Activated naive CD4-positive, alpha-beta T cell treated with Interleukin-2 at 50 U/mL for 16 hours (primary cell): ENCODE data around the gene SCYL1.

Experiments
- DNase-seq: peaks from one replicate; pipeline ENCODE4 v3.0.0-alpha.2; 2020

Gene SCYL1

DNA sequence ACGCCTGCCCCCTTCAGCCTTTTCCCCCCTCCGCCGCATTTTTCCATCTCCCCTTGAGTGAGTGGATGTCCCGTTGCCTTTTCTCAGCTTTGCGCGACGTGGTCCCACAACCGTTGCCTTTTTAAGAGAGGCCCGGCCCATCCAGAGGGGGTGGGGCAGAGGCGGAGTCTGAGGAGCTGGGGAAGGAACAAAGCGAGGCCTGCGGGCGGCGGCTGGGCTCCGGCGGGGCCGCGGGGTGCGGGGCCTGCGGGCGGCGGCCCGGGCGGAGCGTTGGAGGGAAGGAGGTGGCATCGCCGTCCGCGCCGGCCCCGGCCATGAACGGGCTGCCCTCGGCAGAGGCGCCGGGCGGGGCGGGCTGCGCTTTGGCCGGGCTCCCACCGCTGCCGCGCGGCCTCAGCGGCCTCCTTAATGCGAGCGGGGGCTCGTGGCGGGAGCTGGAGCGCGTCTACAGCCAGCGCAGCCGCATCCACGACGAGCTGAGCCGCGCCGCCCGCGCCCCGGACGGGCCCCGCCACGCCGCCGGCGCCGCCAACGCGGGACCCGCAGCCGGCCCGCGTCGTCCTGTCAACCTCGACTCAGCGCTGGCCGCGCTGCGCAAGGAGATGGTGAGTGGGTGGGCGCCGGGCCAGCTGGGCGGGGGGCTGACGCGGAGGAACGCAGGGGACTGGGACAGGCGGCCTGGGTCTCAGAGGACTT lies 47.6 kb downstream of the SCYL1 start, which contains the start of gene FAM89B:
TSS of gene FAM89B (plus strand) at position 183 of the 696 bp plus-strand sequence. CDS start at position 315, 132 bp downstream.
- DNase-seq = peak; percentile 90

DNA sequence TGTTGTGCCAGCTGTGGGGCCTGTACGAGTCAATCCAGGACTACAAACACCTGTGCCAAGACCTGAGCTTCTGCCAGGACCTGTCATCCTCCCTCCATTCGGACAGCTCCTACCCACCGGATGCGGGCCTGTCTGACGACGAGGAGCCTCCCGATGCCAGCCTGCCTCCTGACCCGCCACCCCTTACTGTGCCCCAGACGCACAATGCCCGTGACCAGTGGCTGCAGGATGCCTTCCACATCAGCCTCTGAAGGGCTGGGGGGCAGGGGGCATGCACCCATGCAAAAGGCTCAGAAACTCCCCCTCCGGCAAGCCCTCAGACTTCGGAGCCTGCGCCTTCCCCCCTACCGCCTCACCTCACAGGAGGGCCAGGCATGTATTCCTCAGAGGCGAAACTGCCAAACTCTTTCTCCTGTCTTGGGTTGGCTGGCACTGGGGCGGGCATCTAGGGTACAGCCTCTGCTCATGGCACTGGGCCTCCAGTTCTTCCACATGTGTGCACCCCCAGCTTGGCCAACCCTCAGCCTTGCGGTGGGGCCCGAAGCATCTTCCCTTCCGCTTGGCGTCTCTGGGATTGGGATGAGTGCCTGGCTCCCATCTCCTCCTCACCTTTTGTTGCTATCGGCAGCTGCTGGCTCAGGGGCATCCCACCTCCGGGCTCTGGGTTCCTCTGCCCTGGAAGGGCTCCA lies 48.7 kb downstream of the SCYL1 start:
- DNase-seq = no peak

DNA sequence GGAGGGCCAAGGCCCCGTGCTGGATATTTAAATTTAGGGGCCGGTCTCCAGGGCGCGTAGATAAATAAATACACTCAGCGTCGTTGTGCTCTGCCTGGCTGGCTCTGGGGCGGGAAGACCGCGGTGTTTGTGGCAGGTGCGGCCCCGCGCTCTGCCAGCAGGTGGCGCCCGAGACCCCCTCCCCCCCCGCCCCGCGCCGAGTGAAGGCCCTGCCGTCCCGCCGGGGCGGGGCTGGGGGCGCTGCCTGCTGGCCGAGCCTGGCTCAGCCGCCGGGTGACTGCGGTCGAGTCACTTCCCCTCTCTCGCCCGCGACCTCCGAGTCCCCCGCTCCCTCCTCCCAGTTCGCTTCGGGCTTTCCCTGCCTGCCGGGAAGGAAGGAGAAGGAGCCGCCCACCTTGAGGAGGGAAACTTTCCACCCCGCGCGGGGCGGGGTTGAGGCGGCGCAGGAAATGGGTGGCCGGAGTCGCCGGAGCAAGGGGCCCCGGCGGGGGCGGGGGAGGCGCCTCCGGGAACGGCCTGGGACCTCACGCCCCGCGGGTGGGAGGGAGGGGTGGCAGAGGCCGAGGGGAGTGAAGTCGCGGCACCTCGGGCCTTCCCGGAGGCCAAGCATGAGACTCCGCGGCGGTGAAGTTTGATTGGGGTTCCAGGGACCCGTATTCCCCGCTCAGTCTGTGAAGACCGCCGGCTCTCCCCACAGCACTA lies 49.4 kb downstream of the SCYL1 start:
- DNase-seq = peak; percentile 86

DNA sequence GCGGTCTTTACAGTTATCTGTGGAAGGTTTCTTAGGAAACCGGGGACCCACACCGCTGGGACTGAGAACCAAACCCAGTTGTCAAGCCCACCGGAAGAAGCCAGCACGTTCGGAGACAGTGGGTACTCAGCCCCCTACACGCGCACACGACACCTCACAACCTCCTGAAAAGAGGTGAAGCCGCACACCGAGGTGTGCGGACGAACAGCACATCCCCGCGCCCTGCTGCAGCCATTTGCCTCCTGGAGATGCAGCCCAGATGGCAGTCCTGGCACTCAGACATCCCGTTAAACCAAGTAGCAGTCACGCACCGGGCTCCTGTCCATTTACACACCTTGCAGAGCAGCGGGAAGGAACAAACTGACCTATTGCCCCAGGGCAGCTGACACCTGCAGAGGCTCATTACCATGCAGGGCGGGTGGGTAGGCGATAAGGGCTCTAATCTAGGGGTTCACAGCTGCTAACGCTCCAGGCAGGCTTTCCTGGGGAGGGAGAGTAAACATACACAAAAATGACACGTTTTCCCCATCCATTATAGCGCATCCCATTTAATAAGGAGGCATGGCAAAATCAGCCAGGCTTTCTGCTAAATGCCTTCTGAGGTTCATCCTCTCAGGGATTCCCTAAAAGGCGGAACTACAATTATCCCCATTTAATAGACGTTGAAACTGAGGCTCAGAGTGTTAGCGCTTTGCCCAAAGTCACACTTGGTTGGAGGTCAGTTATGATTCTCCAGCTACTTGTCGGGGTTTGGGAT lies 50.1 kb downstream of the SCYL1 start:
- no peak for DNase-seq

DNA sequence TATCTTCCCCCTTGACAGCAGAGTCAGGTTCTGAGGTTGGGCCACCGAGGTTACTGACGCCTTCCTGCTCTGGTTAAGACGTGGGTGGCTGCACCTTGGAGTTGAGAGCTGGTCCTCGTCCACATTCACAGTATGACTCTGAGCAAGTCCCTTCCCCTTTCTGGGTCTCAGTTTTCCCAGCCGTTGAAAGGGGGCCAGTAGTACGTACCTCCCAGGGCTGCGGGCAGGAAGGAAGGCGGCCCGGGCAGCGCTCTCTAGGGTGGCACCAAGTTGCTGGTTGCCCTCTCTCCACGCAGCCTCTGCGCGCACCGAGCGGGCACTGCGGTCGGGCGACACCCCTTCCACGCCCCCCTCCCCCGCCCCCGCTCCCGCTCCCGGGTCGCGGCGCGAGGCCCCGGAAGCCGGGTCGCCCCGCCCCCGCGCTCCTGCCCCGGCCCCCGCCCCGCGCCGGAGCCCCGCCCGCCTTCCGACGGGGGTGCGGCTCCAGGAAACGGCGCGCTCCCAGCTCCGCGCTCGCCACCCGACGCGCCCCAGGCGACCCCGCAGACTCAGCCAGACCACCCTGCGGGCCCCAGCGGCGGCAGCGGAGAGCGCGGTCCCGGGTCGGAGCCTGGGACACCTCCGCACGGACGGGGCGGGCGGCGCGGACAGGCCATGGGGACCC lies 50.8 kb downstream of the SCYL1 start, which contains the start of gene EHBP1L1:
TSS of gene EHBP1L1 (plus strand) at position 486 of the 664 bp plus-strand sequence. CDS start 250 bp downstream, outside the sequence.
- DNase-seq = peak; percentile 78

DNA sequence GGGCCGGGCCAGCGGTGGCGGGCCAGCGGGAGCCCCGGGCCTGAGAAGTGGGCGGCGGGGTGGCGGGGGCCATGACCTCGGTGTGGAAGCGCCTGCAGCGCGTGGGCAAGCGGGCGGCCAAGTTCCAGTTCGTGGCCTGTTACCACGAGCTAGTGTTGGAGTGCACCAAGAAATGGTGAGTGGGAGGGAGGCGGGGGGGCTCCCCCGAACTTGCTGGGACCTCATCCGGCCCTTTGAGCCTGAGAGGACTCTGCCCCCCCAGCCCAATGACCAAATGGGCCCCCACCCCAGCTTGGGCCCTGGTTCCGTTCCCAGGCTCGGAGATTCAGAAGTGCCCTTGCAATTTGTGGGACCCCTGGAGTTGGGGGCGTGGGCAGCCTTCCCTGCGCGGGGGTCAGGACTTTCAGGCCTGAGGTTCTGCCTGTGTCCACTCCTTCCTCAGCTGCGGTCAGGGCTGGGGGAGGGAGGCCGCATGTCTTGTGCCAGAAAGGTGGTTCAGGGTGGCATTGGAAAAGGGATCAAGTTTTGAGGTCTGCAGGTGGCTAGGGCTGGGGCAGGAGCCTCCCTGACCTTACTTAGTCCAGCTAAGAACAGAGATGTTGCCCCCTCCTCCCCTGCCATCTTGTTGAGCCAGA lies 51.5 kb downstream of the SCYL1 start:
- DNase-seq = peak; percentile 38

DNA sequence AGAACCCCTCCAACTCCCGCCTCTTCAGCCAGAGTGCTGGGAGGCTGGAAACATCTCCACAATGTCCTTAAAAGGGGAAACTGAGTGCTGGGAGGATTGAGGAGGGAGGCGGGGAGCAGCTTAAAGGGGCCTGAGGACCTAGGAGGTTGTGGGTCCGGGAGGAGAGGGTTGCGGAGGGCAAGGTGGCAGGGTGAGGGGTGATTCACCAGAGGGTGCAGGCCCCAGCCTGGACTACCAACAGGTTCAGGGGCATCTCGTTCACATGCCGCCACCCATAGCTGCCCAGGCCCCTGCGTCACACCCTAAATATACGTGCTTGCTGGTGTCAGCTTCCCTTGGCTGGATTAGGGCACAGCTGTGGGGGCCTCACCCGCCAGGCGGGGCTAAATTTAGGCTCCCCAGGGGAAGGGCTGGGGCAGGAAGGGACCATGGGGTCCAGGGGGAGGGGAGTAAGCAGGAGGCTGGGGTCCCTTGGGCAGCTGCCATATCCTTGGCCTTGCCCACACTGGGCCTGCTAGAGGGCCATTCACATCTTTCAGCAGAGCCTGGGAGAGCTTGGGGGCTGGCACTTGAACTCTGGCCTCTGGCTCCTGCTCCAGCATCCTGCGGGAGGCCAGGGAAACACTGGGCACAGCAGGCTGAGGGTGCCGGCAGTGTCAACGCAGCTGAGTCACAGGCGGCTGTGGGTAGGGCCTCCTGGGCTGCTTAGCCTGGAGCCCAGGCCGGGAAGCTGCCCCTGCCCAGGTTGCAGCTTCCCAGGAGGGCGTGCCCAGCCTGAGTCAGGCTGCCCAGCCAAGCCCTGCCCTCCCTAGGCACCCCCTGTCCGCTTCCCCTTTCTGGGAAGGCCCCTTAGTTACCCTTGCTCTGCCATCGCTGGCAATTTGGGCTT lies 52.2 kb downstream of the SCYL1 start:
- peak; percentile 45 for DNase-seq

DNA sequence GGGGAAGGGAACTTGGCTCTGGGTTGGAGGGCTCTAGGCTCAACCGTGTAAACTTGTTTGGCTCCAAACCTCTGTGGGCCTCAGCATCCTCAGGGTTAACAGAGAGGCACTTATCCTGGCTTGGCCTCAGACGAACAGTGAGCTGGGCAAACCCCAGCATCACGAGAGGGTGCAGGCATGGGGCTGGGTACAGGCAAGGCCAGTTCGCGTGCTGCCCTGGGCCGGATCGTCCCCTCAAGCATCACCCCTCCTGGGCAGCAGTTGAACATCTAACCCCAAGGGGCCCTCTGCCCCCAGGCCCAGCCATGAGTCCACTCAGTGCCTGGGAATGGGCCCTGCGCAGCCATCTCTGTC lies 52.9 kb downstream of the SCYL1 start:
- no peak for DNase-seq

DNA sequence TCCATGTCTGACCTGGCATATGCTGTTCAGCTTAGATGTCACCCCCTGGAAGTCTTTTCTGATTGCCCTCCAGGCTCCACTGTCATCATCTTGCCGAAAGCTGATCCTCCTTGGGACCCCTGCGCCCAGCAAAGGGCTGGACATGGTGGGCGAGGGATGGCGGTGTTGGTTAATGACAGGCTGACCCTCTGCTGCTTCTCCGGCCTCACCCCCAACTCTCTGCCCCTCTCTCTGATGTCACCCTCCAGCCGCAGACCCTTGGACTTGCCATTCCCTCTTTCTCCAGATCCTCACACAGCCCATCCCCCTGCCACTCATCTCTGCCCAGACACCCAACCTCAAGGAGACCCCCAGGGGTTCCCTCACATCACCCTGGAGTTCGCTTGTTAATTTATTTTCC lies 53.3 kb downstream of the SCYL1 start:
- DNase-seq = no peak

DNA sequence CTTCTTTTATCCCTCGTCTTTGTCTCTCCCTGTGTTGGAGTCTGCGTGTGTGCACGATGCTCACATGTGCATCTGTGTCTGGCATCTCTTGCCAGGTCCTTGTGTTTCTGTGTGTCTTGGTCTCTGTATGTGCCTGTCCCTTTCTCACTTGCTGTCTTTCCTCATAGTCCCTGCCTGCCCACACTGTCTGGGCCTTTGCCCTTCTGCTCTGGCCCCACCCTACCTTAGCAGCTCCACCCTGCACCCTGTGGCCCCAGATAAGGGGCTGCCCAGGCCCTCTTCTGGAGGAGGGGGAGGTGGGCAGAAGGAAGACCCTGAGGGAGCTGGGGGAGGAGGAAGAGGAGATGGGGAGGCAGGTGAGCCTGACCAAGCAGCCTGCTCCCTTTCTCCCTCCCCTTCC lies 53.8 kb downstream of the SCYL1 start:
- no peak for DNase-seq

DNA sequence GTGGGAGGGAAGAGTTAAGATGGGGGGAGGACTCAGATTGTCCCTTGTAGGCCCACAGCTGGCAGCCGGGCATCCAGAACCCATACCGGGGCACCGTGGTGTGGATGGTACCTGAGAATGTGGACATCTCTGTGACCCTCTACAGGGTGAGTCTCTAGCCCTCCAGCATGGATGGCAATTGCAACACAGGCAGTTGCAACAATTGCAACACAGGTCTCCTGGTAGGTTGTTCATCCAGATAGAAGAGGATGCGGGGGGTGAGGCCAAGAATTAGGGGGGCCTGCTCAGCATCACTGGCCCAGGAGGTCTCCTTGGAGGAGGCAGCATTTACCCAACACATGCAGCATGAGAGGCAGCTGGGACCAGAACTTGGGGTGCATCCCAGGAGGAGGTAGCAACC lies 54.4 kb downstream of the SCYL1 start:
- no peak for DNase-seq

DNA sequence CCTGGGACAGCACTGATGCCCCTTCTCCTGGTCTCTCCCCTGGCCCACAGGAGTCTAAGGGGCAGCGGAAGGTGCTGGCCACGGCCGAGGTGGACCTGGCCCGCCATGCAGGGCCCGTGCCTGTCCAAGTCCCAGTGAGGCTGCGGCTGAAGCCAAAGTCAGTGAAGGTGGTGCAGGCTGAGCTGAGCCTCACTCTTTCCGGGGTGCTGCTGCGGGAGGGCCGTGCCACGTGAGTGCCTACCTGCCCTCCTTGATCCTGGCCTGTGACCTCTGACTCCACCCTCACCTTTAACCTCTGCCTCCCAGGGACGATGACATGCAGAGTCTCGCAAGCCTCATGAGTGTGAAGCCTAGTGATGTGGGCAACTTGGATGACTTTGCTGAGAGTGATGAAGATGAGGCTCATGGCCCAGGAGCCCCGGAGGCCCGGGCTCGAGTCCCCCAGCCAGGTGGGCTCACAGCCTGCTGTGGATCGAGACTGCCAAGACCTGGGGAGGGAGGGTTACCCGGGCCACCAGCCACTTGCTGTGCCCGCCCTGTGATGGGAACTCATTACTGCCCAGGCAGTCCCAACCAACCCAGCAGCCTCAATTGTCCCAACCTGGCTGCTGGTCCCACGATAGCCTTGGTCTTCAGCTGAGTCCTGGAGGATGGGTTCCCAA lies 55.3 kb downstream of the SCYL1 start:
- DNase-seq = no peak

DNA sequence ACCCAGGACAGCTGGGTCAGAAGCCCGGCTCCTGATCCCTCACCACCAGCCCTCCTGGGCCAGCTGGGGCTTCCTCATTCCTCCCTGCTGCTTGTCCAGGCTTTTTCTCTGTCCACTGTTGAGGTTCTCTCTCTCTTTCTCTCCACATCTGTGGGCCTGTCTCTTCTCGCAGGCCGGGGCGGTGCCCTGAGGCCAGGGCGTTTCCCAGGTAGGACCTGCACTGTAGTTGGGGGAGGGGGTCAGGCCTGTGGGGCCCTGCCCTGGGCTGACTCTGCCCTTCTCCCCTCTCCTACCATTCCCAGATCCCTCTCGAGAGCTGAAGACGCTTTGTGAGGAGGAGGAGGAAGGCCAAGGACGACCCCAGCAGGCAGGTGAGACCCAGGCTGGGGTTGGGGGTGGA lies 55.9 kb downstream of the SCYL1 start:
- no peak for DNase-seq

DNA sequence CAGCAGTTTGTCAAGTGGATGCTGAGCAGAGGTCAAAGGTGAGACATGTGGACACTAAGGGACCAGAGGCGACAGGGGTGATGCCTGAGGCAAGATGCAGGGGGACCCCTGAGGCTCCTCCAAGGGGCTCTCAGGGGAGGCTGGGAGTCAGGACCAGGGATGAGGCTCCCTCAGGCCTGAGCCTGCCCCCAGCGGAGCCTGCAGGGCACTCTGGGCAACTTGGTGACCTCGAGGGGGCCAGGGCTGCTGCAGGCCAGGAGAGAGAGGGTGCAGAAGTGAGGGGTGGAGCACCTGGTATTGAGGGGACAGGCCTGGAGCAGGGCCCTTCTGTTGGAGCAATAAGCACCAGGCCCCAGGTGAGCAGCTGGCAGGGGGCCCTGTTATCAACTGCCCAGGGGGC lies 57.0 kb downstream of the SCYL1 start:
- DNase-seq = no peak

DNA sequence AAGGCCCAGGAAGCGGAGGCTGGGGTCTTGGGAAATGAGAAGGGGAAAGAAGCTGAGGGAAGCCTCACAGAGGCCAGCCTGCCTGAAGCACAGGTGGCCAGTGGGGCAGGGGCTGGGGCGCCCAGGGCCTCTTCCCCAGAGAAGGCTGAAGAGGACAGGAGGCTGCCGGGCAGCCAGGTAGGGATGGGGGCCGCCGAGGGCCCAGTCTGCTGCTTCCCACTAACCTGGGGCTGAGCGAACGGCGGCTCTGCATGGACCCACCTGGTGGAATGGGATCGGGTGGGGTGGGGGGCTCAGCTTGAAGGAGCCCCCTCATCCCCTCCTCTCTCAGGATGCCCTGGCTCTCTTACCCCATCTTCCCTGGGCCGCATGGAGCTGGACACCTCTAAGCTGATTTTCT lies 58.7 kb downstream of the SCYL1 start:
- DNase-seq = no peak

DNA sequence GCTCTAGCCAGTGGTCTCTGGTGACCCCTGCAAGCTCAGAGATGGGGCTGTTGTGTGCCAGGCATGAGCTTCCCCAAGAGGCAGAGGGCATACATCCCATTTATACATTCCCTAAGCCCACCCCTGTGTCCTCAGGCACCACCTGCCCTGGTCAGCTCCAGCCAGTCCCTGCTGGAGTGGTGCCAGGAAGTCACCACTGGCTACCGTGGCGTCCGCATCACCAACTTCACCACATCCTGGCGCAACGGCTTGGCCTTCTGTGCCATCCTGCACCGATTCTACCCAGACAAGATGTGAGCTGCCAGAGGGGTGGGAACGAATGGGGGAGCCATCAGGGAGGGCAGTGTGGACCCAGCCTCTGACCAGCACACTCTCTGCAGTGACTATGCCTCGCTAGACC lies 59.2 kb downstream of the SCYL1 start:
- no peak for DNase-seq

DNA sequence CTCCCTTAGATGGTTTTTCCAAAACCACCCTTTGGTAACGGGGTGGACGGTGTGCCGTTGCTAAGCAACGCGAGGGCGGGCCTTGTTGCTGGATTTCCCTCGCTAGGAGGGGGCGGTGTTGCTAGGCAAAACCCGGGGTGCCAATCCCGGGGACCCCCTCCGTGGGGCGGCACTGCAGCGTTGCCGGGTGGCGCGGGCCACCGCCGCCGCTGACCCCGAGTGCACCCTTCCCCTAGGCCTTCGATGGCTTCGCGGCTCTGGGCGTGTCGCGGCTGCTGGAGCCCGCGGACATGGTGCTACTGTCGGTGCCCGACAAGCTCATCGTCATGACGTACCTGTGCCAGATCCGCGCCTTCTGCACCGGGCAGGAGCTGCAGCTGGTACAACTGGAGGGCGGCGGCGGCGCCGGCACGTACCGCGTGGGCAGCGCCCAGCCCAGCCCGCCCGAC lies 59.9 kb downstream of the SCYL1 start:
- no peak for DNase-seq

DNA sequence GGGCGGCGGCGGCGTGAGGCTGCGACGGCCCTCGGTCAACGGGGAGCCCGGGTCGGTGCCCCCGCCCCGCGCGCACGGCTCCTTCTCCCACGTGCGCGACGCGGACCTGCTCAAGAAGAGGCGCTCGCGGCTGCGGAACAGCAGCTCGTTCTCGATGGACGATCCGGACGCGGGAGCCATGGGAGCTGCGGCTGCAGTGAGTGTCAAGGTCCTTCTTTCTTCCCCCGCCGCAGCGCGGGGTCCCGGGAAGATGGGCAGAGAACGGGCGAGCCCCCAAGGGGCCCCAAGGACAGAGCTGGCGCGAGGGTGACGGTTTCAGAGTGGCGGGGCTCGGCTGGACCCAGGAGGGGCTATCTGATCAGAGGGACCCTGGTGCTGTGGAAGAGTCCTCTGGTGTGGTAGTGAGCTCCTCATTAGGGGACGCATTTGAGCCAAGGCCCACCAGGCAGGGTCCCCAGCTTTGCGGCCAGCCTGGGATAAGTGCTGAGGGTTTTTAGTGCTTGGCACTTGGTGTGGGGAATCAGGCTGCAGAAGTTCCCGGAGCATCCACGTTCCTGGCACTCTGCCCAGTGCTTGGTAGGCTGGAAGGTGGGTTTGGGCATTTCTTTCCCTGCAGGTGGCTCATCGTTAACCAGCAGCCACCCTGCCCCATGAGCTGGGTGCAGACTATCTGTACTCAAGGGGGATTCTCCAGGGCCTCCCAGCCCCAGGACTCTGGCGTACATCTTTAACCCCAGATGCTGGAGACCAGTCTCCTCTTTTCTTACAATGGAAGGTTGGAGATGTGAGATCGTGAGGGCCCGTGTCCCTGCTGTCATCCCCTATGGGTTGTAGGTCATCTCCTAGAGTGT lies 60.7 kb downstream of the SCYL1 start:
- DNase-seq = no peak

DNA sequence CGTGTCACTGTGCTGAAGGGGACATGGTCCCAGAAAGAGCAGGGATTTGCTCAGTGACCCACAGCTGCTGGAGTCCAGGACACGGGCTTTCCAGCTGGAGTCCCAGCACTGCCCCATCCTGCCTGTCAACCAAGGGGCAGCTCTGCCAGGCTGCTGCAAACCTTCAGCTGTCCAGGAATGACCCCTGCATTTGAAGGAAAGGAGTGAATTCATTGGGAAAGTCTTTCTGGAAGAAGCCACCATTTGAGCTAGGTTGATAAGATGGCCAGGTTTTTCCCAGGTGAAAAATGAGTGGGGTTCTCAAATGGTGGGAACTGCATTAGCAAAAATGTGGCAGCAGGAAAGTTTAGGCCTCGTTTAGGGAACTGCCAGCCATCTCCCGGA lies 61.4 kb downstream of the SCYL1 start:
- DNase-seq = no peak
